Activated T-cell treated with anti-CD3 and anti-CD28 coated beads for 48 hours (primary cell): Measurements from ENCODE around the gene PRR5.
"Not testable (repeated sequence)": the region's sequence is repeated elsewhere in the genome, so short reads cannot be mapped to it uniquely, and the experiment has no call there.

Experiments used
- DNase-seq: peaks from one replicate; pipeline ENCODE4 v3.0.0-alpha.2; 2020; ENCODE audit warnings: low read depth

Gene PRR5, protein sequence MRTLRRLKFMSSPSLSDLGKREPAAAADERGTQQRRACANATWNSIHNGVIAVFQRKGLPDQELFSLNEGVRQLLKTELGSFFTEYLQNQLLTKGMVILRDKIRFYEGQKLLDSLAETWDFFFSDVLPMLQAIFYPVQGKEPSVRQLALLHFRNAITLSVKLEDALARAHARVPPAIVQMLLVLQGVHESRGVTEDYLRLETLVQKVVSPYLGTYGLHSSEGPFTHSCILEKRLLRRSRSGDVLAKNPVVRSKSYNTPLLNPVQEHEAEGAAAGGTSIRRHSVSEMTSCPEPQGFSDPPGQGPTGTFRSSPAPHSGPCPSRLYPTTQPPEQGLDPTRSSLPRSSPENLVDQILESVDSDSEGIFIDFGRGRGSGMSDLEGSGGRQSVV

DNA sequence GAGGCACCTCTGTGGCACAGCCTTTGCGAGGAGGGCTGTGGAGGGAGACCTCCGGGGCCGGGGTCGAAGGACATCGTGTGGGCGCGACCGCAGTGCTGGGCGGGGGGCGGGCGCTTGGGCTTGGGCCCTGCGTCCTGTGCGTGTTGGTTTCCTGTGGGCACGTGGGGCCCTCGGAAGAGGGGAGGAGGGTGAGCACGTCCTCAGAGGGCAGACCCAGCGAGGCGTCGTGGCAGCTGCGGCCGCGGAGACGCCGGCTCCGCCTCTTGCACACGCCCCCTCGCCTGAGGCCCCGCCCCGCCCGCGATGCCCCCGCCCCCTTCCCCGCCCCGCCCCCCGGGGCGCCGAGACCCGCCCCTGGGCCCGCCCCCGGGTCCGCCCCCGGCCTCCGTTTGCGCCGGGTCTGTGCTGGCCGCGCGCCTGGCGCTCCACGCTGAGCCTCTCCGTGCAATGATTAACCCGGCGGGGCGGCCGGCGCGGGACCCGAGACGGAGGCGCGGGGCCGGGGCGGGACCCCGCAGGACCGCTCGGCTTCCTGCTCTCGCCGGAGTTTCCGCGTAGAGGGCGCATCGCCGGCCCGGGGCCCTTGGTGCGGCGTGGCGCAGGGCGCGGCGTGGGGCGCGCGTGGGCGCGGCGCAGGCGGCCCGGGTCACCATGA lies at the start of gene PRR5:
PRR5 (plus strand) TSS at position 381 of the 655 bp plus-strand sequence; CDS start at position 652, 271 bp downstream.
- DNase-seq = peak; percentile 77

DNA sequence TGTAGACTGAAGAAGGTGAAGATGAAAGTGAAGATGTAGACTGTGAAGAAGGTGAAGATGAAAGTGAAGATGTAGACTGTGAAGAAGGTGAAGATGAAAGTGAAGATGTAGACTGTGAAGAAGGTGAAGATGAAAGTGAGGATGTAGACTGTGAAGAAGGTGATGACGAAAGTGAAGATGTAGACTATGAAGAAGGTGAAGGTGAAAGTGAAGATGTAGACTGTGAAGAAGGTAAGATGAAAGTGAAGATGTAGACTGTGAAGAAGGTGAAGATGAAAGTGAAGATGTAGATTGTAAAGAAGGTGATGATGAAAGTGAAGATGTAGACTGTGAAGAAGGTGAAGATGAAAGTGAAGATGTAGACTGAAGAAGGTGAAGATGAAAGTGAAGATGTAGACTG lies 49.1 kb upstream of the PRR5 start:
- DNase-seq = not testable (repeated sequence)

DNA sequence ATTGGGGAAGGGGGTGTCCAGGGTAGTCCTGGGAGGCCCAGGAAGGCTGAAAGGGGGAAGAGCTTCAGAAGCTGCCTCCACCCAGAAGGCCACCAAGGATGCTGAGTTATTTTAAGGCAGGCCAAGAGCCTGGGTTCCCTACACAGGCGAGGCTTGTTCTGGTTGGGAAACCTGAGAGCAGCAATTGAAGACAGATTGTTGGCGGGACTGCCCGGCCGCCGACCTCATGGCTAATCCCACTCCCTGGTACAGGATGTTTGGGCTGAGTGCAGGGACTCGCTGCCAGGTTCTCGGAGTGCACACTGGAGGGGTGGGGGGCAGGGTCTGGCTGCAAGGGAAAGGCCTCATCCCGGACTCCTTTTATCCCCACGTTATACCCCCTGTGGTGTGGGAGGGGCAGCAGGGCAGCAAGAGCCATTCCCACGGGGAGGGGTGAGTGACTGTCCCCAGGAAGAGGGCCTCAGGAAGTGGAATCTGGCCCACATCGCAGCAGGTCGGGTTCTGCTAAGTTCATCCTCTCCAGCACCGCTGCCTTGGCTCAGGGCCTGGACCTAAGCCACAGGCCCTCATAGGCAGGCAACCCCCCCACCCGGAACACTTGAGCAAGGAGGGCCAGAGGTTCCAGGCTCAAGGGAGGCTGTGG lies 43.6 kb upstream of the PRR5 start:
- no peak for DNase-seq

DNA sequence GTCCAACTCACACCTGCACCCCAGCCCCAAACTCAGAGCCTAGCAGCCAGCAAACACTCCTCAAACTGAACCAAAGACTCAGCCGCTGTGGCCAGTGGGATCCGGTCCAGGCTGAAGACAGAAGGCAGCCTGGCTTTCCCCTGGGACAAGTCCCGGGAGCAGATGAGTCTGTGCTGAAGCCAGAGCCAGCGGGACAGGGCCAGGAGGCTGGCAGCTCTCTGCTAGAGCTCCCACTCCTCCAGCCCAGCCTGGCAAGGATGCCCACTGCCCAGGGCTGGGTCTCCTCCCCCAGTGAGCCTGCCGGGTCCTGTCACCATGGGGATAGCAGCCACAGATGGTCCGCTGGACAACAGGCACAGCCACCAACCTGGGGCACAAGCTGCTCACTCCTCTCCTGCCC lies 42.9 kb upstream of the PRR5 start:
- no peak for DNase-seq

DNA sequence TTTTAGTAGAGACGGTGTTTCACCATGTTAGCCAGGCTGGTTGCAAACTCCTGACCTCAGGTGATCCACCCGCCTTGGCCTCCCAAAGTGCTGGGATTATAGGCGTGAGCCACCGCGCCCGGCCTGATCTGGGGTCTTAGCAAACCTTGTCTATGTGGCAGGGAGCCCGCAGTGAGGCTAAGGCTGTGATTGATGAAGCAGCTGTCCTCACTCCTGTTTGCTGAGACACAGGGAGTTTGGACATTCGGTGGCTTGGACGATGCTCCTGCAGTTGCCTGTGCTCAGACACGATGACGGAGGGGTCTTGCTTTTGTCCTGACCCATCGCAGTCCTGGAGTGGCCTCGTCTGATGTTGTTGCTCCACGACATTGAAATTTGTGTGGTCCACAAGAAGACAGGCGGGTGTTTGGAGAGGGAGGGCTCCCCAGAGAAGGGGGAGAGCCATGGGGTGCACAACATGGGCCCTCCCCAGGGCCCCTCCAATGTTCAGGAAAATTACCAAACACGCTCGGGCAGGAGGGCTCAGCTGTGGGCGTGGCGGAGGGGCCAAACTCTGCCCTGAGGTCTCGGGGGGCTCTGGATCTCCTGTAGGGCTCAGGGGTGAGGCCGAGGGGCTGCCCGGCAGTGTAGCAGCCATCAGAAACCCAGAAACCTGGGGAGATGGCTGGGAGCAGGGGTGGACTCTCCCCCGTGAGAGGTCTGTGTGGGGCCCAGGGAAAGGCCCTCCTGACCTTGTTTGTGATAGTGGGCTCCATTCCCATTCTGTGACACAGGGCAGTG lies 41.8 kb upstream of the PRR5 start:
- no peak for DNase-seq

DNA sequence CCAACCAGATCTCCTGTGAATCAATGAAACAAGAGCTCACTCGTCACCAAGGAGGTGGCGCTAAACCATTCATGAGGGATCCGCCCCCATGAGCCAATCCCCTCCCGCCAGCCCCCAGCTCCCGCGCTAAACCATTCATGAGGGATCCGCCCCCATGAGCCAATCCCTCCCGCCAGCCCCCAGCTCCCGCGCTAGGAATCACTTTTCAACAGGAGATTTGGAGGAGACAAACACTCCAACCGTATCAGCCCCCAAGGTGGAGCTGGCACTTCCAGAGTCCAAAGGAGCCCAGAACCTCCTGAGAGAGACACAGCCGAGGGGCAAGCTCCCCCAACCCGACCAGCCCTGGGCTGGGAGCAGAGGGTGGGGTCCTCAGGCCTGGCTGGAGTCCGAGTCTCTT lies 40.9 kb upstream of the PRR5 start:
- no peak for DNase-seq

DNA sequence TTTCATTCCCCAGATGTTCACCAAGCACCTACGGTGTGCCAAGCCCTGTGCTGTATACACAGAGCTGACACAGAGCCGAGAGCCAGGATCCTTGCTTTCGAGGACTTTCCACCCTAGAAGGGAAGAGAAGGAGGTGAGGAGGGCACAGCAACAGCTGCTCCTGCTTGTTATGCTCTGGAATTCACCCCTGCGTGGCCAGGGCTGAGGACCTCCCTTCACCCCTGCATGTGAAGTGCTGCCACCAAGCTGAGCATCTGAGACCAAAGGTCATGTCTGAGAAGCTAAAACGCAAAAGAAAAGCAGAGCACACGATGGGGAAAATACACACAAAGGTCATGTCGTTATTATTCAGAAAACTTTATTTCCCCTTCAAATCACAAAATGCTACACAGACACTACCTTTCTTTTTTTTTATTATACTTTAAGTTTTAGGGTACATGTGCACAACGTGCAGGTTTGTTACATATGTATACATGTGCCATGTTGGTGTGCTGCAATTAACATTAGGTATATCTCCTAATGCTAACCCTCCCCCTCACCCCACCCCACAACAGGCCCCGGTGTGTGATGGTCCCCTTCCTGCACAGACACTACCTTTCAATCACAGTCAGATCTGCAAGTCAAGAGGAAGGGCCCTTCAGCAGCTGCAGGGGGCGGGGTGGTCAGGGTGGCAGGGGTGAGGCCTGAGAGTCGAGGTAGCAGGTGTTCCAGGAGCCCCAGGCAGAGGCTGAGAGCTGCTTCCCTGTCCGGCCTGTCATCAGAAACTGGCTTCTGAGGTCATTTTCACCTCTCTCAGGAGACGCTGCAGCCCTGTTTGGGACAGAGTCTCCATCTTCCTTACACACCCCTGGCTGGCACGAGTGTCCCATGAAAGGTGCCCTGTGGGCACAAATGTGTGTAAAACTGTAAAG lies 40.1 kb upstream of the PRR5 start:
- DNase-seq = no peak

DNA sequence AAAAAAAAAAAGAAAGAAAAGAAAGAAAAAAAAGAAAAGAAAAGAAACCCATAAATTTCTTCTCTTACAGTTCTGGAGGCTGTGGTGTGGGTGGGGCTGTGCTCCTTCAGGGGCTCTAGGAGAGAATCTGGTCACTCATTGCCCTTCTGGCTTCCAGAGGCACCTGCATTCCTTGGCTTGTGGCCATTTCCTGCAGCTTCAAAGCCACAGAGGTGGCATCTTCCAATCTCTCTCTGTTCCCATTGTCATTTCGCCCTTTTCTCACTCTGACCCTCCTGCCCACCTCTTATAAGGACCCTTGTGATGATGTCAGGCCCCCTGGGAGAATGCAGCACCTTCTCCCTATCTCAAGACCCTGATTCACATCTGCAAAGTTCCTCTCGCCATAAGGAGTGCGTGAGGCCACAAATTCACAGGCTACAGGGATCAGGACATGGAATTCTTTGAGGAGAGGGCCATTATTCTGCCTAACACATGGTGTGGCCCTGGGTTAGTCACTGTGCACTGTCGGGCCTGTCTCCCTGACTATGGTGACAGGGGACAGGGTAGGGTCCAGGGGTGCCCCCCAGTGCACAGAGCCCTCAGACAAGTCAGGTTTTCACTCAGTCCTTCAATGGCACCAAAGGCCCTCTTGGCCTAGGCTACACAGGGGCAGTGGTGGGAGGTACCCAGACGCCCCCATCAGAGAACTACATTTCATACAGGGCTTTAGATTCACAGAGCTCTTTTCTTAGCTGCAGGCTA lies 38.6 kb upstream of the PRR5 start:
- DNase-seq = no peak

DNA sequence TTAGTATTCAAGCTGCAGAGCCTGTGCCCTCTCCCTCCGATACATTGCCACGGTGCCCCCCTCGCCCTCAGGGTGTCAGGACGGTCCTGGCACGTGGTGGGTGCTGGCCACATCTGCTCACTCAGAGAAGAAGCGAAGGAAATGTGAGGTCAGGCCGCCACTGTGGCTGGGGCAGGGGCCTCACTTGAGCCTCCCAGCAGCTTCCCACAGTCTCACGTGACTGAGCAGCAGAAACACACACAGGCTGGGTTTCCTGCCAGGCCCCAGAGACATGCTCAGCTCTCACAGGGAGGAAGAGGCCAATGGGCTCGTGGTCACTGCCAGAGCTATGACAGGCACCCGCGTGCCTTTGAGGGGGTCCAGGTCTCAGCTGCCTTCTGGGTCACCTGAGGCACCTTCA lies 37.9 kb upstream of the PRR5 start:
- no peak for DNase-seq

DNA sequence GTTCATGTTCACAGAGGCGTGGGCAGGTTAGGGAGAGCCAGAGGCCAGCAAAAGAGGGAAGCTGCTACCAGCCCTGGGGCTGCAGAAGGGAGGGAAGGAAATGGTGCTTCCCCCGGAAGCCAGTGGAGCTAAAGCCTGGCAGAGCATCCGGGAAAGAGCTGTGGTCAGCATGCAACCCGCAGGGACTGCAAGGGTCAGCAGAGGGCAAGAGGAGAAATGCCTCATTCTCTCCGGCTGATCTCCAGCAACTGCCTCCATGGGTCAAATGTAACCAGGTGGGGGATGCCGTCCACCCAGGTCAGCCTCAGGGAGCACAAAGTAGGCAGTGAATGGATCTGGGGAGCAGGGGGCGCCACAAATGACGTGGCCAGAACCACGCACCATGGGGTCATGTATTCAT lies 36.9 kb upstream of the PRR5 start:
- no peak for DNase-seq

DNA sequence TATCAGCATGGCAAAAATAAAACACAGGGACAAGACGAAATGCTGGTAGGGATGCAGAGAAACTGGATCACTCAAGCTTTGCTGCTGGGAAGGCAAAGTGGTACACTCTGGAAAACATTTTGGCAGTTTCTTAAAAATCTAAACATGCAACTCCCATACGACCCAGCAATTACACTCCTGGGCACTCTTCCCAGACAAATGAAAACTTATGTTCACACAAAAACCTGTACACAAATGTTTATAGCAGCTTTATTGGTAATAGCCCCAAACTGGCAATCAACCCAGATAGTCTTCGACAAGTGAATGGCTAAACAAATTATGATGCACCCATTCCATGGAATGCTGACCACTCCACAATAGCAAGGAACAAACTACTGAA lies 35.8 kb upstream of the PRR5 start:
- no peak for DNase-seq

DNA sequence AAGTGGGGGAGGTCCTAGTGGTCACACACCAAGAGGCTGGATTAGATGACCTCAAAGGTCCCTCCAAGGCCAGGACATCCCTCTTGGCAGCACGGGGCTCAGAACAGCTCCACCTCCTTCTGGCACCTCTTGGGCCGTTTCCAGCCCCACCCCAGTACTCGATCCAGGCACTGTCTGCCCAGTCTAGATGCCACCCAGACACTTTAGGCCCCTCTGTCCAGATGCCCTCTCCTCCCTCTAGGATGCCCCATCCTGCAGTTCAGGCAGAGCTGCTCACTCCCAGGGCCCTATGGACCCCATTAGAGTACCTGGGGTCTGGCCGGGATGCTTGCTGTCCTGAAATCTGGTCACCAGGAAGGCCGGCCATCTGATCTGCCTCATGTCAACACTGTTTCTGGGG lies 34.7 kb upstream of the PRR5 start:
- no peak for DNase-seq

DNA sequence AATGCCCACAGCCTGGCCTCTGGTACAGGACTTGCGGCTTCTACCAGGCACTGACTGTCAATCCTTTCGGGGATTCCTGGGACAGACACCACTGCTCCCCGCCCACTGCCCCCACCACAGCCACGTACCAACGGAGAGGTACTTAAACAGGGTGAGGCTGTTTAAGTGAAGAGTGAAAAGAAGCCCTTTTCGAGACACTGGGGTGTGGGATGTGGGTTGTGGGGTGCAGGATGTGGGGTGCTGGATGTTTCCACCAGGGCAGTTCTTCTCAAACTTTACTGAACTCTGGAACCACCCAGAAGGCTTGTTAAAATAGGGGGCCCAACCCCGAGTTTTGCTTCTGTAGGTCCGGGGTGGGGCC lies 34.2 kb upstream of the PRR5 start:
- no peak for DNase-seq

DNA sequence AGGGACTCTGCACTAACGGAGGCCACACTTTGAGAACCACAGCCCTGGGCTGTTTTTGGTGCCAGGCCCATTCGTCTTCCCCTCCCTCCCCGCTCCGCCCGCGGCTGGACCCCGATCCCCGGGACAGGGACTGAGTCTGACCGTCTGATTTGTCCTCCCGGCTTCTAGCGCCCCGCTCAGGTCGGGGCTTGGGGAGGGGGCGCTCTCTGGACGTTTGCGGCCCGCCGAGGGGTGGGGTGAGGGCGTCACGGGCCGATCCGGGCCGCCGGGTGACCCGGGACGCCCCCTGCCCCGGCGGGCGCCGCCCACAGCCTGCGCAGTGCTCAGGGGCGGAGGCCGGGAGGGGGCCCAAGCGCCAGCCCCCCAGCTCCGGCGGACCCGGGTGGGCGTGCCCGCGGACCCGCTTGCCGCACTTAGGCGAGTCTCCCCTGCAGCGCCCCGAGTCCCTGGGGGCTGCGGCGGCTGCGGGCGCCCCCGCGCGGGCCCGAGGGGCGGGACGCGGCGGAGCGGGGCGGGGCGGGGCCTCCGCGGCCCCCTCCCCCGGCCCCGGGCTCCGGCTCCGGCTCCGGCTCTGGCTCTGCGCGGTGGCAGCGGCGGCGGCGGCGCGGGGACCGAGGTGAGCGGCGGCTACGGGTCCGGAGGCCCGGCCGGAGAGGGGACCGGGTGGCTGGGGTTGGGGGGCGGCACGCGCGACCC lies 33.7 kb upstream of the PRR5 start:
- no peak for DNase-seq

DNA sequence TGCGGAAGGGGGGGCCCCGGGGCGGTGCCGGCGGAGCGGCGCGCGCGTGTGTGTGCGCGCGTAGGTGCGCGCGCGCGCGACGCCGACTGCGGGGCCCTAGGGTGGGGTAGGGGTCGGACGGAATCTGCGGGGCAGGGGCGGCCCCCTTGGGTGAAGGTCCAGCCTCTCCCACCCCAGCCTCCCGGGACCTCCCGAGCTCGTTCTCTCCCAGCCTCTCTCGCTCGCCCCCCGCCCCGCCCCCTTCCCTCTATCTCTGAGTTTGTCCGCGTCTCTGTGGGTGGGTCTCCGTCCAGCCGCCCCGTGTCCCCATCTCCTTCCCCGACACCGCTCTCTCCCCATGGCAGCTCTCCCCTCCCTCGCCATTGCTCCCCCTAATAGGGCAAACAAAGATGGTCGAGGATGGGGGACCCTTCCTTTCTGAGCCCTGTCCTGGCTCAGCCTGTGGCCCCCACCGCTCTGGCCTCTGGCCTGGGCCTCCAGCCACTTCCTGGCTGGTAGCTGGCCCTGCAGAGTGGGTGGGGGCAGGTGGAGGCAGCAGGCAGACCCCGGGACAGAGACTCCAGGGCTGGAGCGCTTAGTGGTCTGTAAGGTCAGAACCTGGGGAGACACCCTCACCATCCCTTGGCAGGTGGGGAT lies 33.0 kb upstream of the PRR5 start:
- no peak for DNase-seq

DNA sequence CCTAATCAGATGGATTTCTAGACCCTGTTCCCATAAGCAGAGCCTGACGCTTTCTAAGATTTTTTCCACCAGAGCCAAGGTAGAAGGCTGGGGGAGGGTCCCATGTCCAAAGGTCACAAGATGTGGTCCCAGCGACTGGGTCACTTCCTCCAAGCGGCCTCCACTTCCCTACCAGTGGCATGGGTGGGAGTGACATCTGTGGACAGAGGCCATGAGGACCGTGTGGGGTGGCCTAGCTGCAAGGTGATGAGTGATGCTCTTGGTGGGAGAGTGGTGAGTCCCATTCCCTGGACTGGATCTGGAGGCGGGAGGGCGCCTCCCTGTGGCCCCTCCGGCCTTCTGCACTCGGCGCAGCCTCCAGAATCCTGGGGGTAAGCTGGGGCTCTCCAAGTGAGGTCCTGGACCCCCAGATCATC lies 32.4 kb upstream of the PRR5 start:
- DNase-seq = no peak

DNA sequence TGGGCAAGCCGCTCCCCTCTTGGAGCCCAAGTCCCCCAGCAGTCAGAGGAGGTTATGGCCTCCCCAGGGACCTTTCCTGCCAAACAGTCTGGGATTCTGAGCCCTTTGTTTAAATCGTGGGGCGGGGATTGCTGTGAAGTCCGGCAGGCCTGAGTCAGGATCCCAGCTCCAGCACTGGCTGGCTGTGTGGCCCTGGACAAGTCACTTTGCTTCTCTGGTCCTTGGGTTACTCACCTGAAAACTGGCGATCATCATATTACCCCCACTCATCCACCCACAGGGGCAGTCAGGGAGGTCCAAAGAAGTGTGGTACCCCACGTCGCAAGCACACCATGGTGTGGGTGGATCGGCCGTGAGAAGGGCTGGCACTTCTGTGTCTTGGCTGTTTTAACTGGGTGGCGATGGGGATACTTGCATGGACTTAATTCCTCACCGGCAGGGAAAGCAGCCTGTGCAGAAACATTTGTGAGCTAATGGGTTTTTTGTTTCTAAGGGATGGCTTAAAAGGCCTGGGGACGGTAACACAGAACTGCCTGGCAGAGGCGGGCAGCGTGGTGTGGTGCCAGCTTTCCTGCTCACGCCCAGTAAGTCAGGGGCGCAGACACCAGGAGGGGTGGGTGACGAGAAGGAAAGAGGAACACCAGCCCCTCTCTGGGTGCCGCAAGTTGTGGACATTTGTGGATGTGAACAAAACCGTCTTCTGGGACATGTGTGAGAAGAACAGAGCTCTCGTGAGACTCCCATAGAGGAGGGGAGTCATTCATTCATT lies 31.6 kb upstream of the PRR5 start:
- DNase-seq = no peak

DNA sequence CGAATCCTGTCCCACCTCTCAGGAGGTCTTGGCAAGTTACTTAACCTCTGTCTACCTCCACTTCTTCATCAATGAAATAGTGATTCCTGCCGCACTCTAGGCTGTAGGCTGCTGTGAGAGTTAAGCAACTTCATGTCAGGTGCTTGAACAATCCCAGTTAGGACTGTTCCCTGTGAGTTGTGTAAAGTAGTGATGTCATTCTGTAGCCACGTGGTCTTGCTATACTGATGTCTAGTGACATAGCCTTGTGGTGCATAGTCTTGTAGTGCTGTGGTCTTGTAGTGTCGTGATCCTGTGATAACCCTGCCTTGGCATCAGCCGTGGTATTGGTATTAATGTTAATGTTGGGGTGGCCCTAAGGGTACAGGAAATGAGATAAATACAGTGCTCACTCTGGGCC lies 30.3 kb upstream of the PRR5 start:
- no peak for DNase-seq

DNA sequence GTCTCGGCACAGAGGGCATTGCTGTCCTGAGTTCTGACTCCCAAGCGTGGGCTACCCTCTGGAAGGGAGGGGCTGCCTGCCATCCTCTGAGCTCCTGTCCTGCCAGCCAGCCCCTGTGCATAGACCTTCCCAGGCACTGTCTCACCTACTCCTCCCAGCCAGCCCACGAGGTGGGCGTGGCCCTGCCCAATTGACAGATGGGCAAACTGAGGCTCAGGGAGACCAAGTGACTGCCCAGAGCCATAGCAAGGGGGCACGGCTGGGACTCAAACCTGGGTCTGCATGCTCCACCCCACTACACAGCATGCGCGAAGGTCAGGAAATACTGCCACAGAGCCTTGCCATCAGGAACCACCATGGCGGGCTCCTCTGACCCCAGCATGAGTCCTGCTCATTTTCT lies 29.4 kb upstream of the PRR5 start:
- DNase-seq = no peak
